HAP-1 (cell line): ENCODE results near the gene KLK1.

ENCODE experiments used
- DNase-seq, 2 experiments: peaks; one replicate each; pipeline ENCODE4 v3.0.0-alpha.2; 2016 to 2020; ENCODE audit warnings: low spot score in 2 of 2
- H3K27me3 ChIP-seq: fragments of 250-450 bp; sonication (Bioruptor Pico); 2 replicates; pipeline ENCODE4 v1.5.1; 2020; ENCODE audit warnings: low read depth, mild to moderate bottlenecking, moderate library complexity
- H3K36me3 ChIP-seq: fragments of 250-450 bp; sonication (Bioruptor Pico); replicated peaks from 2 replicates; pipeline ENCODE4 v1.5.1; 2020; ENCODE audit warnings: mild to moderate bottlenecking
- H3K4me1 ChIP-seq: fragments of 250-450 bp; sonication (Bioruptor Pico); 2 replicates; pipeline ENCODE4 v1.5.1; 2020; ENCODE audit warnings: mild to moderate bottlenecking
- H3K4me3 ChIP-seq: fragments of 250-450 bp; sonication (Bioruptor Pico); 2 replicates; pipeline ENCODE4 v1.5.1; 2020; ENCODE audit warnings: mild to moderate bottlenecking, moderate library complexity
- H3K9me3 ChIP-seq: fragments of 250-450 bp; sonication (Bioruptor Pico); 2 replicates; pipeline ENCODE4 v1.5.1; 2020; ENCODE audit warnings: mild to moderate bottlenecking, moderate library complexity
- in situ Hi-C: fragments of 300-500 bp; cut with MboI; formaldehyde crosslinking; loops from 3 replicates; pipeline ENCODE4 v1.14.3; 2020; ENCODE audit warnings: low sequenced_read_pairs, inconsistent platforms, mixed read lengths

Gene KLK1

GRCh38 chr19:50830266-50831025 is 6.9 kb upstream of the KLK1 start:
- in situ Hi-C loops = no loop called here
- H3K4me3 ChIP-seq = no peak overlapping the region
- H3K9me3 ChIP-seq = no peaks in the 10 kb centered on the region
- no peaks in the 10 kb centered on the region for H3K36me3 ChIP-seq
- H3K4me1 ChIP-seq = no peaks in the 10 kb centered on the region; the same call in 1 of the 2 replicates
- no peak for DNase-seq
- peaks cover 2% of the 10 kb centered on the region; the same call in 1 of the 2 replicates for H3K27me3 ChIP-seq

- in situ Hi-C loops = no loop called here
- no peaks in the 10 kb centered on the region for H3K4me1 ChIP-seq
- no peak for DNase-seq
- peaks cover 2% of the 10 kb centered on the region; the same call in 1 of the 2 replicates for H3K27me3 ChIP-seq
- H3K36me3 ChIP-seq = no peaks in the 10 kb centered on the region
- no peak overlapping the region for H3K4me3 ChIP-seq
- H3K9me3 ChIP-seq = no peaks in the 10 kb centered on the region
Observed at GRCh38 chr19:50829801-50830200, 6.2 kb upstream of the KLK1 start.

GRCh38 chr19:50827476-50827875 is 3.9 kb upstream of the KLK1 start:
- H3K4me3 ChIP-seq = no peak overlapping the region
- peaks cover 3% of the 10 kb centered on the region; the same call in 1 of the 2 replicates for H3K27me3 ChIP-seq
- H3K9me3 ChIP-seq = no peaks in the 10 kb centered on the region
- H3K4me1 ChIP-seq = no peaks in the 10 kb centered on the region
- H3K36me3 ChIP-seq = no peaks in the 10 kb centered on the region
- in situ Hi-C loops = no loop called here
- DNase-seq = no peak

- H3K36me3 ChIP-seq = no peaks in the 10 kb centered on the region
- DNase-seq = no peak
- H3K4me1 ChIP-seq = no peaks in the 10 kb centered on the region
- no peak overlapping the region for H3K4me3 ChIP-seq
- no peaks in the 10 kb centered on the region for H3K9me3 ChIP-seq
- peaks cover 5% of the 10 kb centered on the region; the same call in 1 of the 2 replicates for H3K27me3 ChIP-seq
- in situ Hi-C loops = no loop called here
Observed at GRCh38 chr19:50826492-50827240, 3.1 kb upstream of the KLK1 start.

- no peak for DNase-seq
- peaks cover 5% of the 10 kb centered on the region; the same call in 1 of the 2 replicates for H3K27me3 ChIP-seq
- in situ Hi-C loops = no loop called here
- no peaks in the 10 kb centered on the region for H3K9me3 ChIP-seq
- no peak overlapping the region for H3K4me3 ChIP-seq
- no peaks in the 10 kb centered on the region for H3K4me1 ChIP-seq
- H3K36me3 ChIP-seq = no peaks in the 10 kb centered on the region
Observed at GRCh38 chr19:50822661-50823208, 852 bp downstream of the KLK1 start.

- in situ Hi-C loops = no loop called here
- peaks cover 3% of the 10 kb centered on the region; the same call in 1 of the 2 replicates for H3K27me3 ChIP-seq
- H3K36me3 ChIP-seq = no peaks in the 10 kb centered on the region
- no peaks in the 10 kb centered on the region for H3K4me1 ChIP-seq
- no peak for DNase-seq
- no peaks in the 10 kb centered on the region for H3K9me3 ChIP-seq
- no peak overlapping the region for H3K4me3 ChIP-seq
Observed at GRCh38 chr19:50821622-50822021, 2.0 kb downstream of the KLK1 start.

- Histone ChIP-seq H3K36me3 (no peaks in the 10 kb centered on the region), H3K27me3 (peaks cover 3% of the 10 kb centered on the region; the same call in 1 of the 2 replicates), H3K4me3 (no peak overlapping the region), H3K4me1 (no peaks in the 10 kb centered on the region), H3K9me3 (no peaks in the 10 kb centered on the region)
- DNase-seq = no peak
- in situ Hi-C loops = no loop called here
Observed at GRCh38 chr19:50821248-50821612, 2.4 kb downstream of the KLK1 start.

GRCh38 chr19:50820549-50821247 is 2.9 kb downstream of the KLK1 start:
- Histone ChIP-seq H3K4me3 (no peak overlapping the region), H3K4me1 (no peaks in the 10 kb centered on the region), H3K27me3 (peaks cover 3% of the 10 kb centered on the region; the same call in 1 of the 2 replicates), H3K36me3 (no peaks in the 10 kb centered on the region), H3K9me3 (no peaks in the 10 kb centered on the region)
- in situ Hi-C loops = no loop called here
- DNase-seq = peak in 1 of 2 experiments; percentile 73

- in situ Hi-C loops = no loop called here
- Histone ChIP-seq H3K4me1 (no peaks in the 10 kb centered on the region), H3K4me3 (no peak overlapping the region), H3K27me3 (peaks cover 3% of the 10 kb centered on the region; the same call in 1 of the 2 replicates), H3K9me3 (no peaks in the 10 kb centered on the region), H3K36me3 (no peaks in the 10 kb centered on the region)
- no peak for DNase-seq
Observed at GRCh38 chr19:50820086-50820485, 3.5 kb downstream of the KLK1 start.

- Histone ChIP-seq H3K4me3 (no peak overlapping the region), H3K9me3 (no peaks in the 10 kb centered on the region), H3K27me3 (peaks cover 3% of the 10 kb centered on the region; the same call in 1 of the 2 replicates), H3K4me1 (no peaks in the 10 kb centered on the region), H3K36me3 (no peaks in the 10 kb centered on the region)
- DNase-seq = no peak
- in situ Hi-C loops = no loop called here
Observed at GRCh38 chr19:50819636-50820035, 4.0 kb downstream of the KLK1 start.

GRCh38 chr19:50818859-50819472 is 4.6 kb downstream of the KLK1 start:
- Histone ChIP-seq H3K4me1 (no peaks in the 10 kb centered on the region), H3K36me3 (no peaks in the 10 kb centered on the region), H3K4me3 (no peak overlapping the region), H3K27me3 (peaks cover 3% of the 10 kb centered on the region; the same call in 1 of the 2 replicates), H3K9me3 (no peaks in the 10 kb centered on the region)
- in situ Hi-C loops = no loop called here
- DNase-seq = no peak

GRCh38 chr19:50817941-50818858 is 5.4 kb downstream of the KLK1 start:
- Histone ChIP-seq H3K36me3 (no peaks in the 10 kb centered on the region), H3K4me1 (no peaks in the 10 kb centered on the region), H3K4me3 (peak overlapping the region; percentile 36), H3K9me3 (no peaks in the 10 kb centered on the region), H3K27me3 (peaks cover 3% of the 10 kb centered on the region; the same call in 1 of the 2 replicates)
- in situ Hi-C loops = no loop called here
- peak; percentile 56 to 96 for DNase-seq
